Measurements from ENCODE around the gene VPS72. TPM values are rescaled to one million over a fixed set of nuclear protein-coding genes. Genes with fewer than 3 reads are reported as not detected.

The VPS72 gene
- total RNA-seq, 2 experiments from 2014 or later = 59.8 to 61.7 TPM

GRCh38 chr1:151159373-151159772 is 30.6 kb downstream of the VPS72 start:
- Mint-ChIP-seq H3K4me3 (peak overlapping the region; percentile 16), H3K27me3 (ENCODE audit: low read depth) (no peaks in the 10 kb centered on the region), H3K9me3 (ENCODE audit: insufficient read depth) (no peaks in the 10 kb centered on the region), H3K36me3 (ENCODE audit: low read depth) (peaks cover 47% of the 10 kb centered on the region), H3K27ac (peak overlapping the region; percentile 69), H3K4me1 (ENCODE audit: low read depth) (peaks cover 67% of the 10 kb centered on the region)
- CTCF ChIA-PET = interaction anchor here (1.1 to 13.1 kb wide), 4 partner anchors 45 to 134 kb away, joined by 3 to 337 read pairs (median 28); partner anchors contain the start of gene CDC42SE1
- ATAC-seq (no peak), DNase-seq (no peak)
- POLR2A ChIA-PET = interaction anchor here (1.5 to 1.6 kb wide), 2 partner anchors 30 to 122 kb away, joined by 4 to 5 read pairs; partner anchors contain the start of genes VPS72 and ZNF687

DNA sequence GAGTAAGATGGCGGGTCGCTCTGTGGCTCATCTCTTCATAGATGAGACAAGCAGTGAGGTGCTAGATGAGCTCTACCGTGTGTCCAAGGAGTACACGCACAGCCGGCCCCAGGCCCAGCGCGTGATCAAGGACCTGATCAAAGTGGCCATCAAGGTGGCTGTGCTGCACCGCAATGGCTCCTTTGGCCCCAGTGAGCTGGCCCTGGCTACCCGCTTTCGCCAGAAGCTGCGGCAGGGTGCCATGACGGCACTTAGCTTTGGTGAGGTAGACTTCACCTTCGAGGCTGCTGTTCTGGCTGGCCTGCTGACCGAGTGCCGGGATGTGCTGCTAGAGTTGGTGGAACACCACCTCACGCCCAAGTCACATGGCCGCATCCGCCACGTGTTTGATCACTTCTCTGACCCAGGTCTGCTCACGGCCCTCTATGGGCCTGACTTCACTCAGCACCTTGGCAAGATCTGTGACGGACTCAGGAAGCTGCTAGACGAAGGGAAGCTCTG is 31.2 kb downstream of the VPS72 start:
- Mint-ChIP-seq H3K36me3 (ENCODE audit: low read depth) (peaks cover 43% of the 10 kb centered on the region), H3K4me1 (ENCODE audit: low read depth) (peaks cover 62% of the 10 kb centered on the region), H3K27ac (peak overlapping the region; percentile 98), H3K27me3 (ENCODE audit: low read depth) (no peaks in the 10 kb centered on the region), H3K9me3 (ENCODE audit: insufficient read depth) (no peaks in the 10 kb centered on the region), H3K4me3 (peak overlapping the region; percentile 100)
- ChIA-PET POLR2A (interaction anchor here (1.5 to 2.6 kb wide), 3 partner anchors 27 to 123 kb away, joined by 4 to 12 read pairs (median 5); partner anchors contain the start of genes VPS72 and ZNF687), CTCF (interaction anchor here (1.1 to 13.1 kb wide), 6 partner anchors 45 to 153 kb away, joined by 3 to 337 read pairs (median 12); partner anchors contain the start of genes CDC42SE1 and GABPB2)
- ATAC-seq = no peak
- DNase-seq = no peak

GRCh38 chr1:151158326-151158725 is 31.7 kb downstream of the VPS72 start:
- Mint-ChIP-seq H3K4me3 (peak overlapping the region; percentile 100), H3K9me3 (ENCODE audit: insufficient read depth) (no peaks in the 10 kb centered on the region), H3K4me1 (ENCODE audit: low read depth) (peaks cover 62% of the 10 kb centered on the region), H3K27ac (peak overlapping the region; percentile 98), H3K36me3 (ENCODE audit: low read depth) (peaks cover 43% of the 10 kb centered on the region), H3K27me3 (ENCODE audit: low read depth) (no peaks in the 10 kb centered on the region)
- POLR2A ChIA-PET = interaction anchor here (1.4 to 2.6 kb wide), 6 partner anchors 27 to 123 kb away, joined by 3 to 12 read pairs (median 8); partner anchors contain the start of genes VPS72 and ZNF687
- ATAC-seq (no peak), DNase-seq (no peak)
- CTCF ChIA-PET = interaction anchor here (1.1 to 13.1 kb wide), 9 partner anchors 10 to 152 kb away, joined by 3 to 337 read pairs (median 15); partner anchors contain the start of gene GABPB2

GRCh38 chr1:151157067-151157531 is 32.9 kb downstream of the VPS72 start:
- ATAC-seq = peak; percentile 40
- ChIA-PET POLR2A (interaction anchor here (0.6 to 2.6 kb wide), 16 partner anchors 9 to 793 kb away, joined by 3 to 24 read pairs (median 4); partner anchors contain the start of genes CDC42SE1, GABPB2, LYSMD1 and MINDY1), CTCF (interaction anchor here (0.6 to 13.1 kb wide), 39 partner anchors 8 to 793 kb away, joined by 3 to 337 read pairs (median 4); partner anchors contain the start of genes CDC42SE1, GABPB2, RPRD2 and SCNM1)
- Mint-ChIP-seq H3K27me3 (ENCODE audit: low read depth) (no peaks in the 10 kb centered on the region), H3K4me3 (peak overlapping the region; percentile 100), H3K4me1 (ENCODE audit: low read depth) (peaks cover 62% of the 10 kb centered on the region), H3K9me3 (ENCODE audit: insufficient read depth) (no peaks in the 10 kb centered on the region), H3K36me3 (ENCODE audit: low read depth) (peaks cover 43% of the 10 kb centered on the region), H3K27ac (peak overlapping the region; percentile 98)
- DNase-seq = peak; percentile 80

GRCh38 chr1:151156515-151156819 is 33.5 kb downstream of the VPS72 start, which contains the start of gene TNFAIP8L2:
Gene TNFAIP8L2, plus strand, starts transcription at chr1:151156649. Its CDS starts 2,049 bp downstream, at chr1:151158698.
- ChIA-PET CTCF (interaction anchor here (0.6 to 13.1 kb wide), 35 partner anchors 8 to 793 kb away, joined by 3 to 337 read pairs (median 4); partner anchors contain the start of genes CDC42SE1, GABPB2, RPRD2 and SCNM1), POLR2A (interaction anchor here (0.6 to 2.6 kb wide), 14 partner anchors 9 to 793 kb away, joined by 3 to 24 read pairs (median 6); partner anchors contain the start of genes BNIPL, CDC42SE1, GABPB2 and LYSMD1)
- Mint-ChIP-seq H3K27me3 (ENCODE audit: low read depth) (no peaks in the 10 kb centered on the region), H3K4me1 (ENCODE audit: low read depth) (peaks cover 55% of the 10 kb centered on the region), H3K27ac (peak within 1 kb of the TSS; percentile 98), H3K4me3 (peak within 1 kb of the TSS; percentile 100), H3K36me3 (ENCODE audit: low read depth) (peaks cover 36% of the 10 kb centered on the region), H3K9me3 (ENCODE audit: insufficient read depth) (no peaks in the 10 kb centered on the region)
- peak; percentile 89 for ATAC-seq
- DNase-seq = peak; percentile 89

GRCh38 chr1:151147665-151148064 is 42.3 kb downstream of the VPS72 start:
- DNase-seq (no peak), ATAC-seq (no peak)
- H3K27ac Mint-ChIP-seq = no peak overlapping the region
- peaks cover 13% of the 10 kb centered on the region for H3K27me3 Mint-ChIP-seq (ENCODE audit: low read depth)
- H3K36me3 Mint-ChIP-seq (ENCODE audit: low read depth) = no peaks in the 10 kb centered on the region
- H3K4me3 Mint-ChIP-seq = no peak overlapping the region
- peaks cover 15% of the 10 kb centered on the region for H3K4me1 Mint-ChIP-seq (ENCODE audit: low read depth)
- ChIA-PET POLR2A (interaction anchor here (0.9 to 1.4 kb wide), 2 partner anchors 10 to 13 kb away, joined by 3 to 4 read pairs; no protein-coding TSS in a partner anchor), CTCF (interaction anchor here (1.0 to 13.1 kb wide), 4 partner anchors 8 to 56 kb away, joined by 3 to 337 read pairs (median 8); partner anchors contain the start of gene TNFAIP8L2)
- no peaks in the 10 kb centered on the region for H3K9me3 Mint-ChIP-seq (ENCODE audit: insufficient read depth)

DNA sequence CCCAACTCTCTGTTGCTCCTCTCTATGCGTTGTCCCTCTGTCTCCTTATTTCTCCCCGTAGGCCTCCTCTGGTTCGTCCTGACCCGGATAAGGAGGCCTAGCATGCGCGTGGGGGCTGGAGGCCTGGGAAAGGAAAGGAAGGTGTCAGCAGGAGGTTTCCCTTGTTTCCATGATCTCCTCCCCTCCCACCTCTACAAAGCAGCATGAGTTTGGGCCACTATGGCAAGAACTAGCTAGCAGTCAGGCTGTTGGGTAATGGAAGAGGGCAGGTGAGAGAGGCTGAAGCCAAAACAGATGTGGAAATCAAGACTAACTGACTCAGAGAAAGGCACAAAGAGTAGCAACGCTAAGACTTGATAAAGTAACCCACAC is 42.9 kb downstream of the VPS72 start:
- ATAC-seq (no peak), DNase-seq (no peak)
- CTCF ChIA-PET = interaction anchor here (1.0 to 13.1 kb wide), 4 partner anchors 8 to 56 kb away, joined by 3 to 337 read pairs (median 8); partner anchors contain the start of gene TNFAIP8L2
- Mint-ChIP-seq H3K36me3 (ENCODE audit: low read depth) (no peaks in the 10 kb centered on the region), H3K27me3 (ENCODE audit: low read depth) (peaks cover 13% of the 10 kb centered on the region), H3K4me3 (peak overlapping the region; percentile 81), H3K9me3 (ENCODE audit: insufficient read depth) (no peaks in the 10 kb centered on the region), H3K4me1 (ENCODE audit: low read depth) (peaks cover 15% of the 10 kb centered on the region), H3K27ac (no peak overlapping the region)
- POLR2A ChIA-PET = interaction anchor here (0.9 to 1.4 kb wide), 2 partner anchors 10 to 13 kb away, joined by 3 to 4 read pairs; no protein-coding TSS in a partner anchor

- Mint-ChIP-seq H3K27ac (peak within 1 kb of the TSS; percentile 28), H3K27me3 (ENCODE audit: low read depth) (peaks cover 13% of the 10 kb centered on the region), H3K9me3 (ENCODE audit: insufficient read depth) (no peaks in the 10 kb centered on the region), H3K4me3 (peak within 1 kb of the TSS; percentile 81), H3K4me1 (ENCODE audit: low read depth) (peaks cover 15% of the 10 kb centered on the region), H3K36me3 (ENCODE audit: low read depth) (no peaks in the 10 kb centered on the region)
- ATAC-seq (peak; percentile 100), DNase-seq (peak; percentile 91)
- CTCF ChIA-PET = interaction anchor here (1.0 to 13.1 kb wide), 4 partner anchors 9 to 55 kb away, joined by 3 to 337 read pairs (median 8); partner anchors contain the start of gene TNFAIP8L2
- POLR2A ChIA-PET = interaction anchor here (0.9 to 1.4 kb wide), 2 partner anchors 11 to 12 kb away, joined by 3 to 4 read pairs; no protein-coding TSS in a partner anchor
Observed at GRCh38 chr1:151146412-151147131, 43.4 kb downstream of the VPS72 start, which contains the start of gene SEMA6C. Gene SEMA6C, minus strand, starts transcription at chr1:151146631. Its CDS starts 4,010 bp downstream, at chr1:151142621.

GRCh38 chr1:151146072-151146411 is 44.0 kb downstream of the VPS72 start:
- peak; percentile 16 for ATAC-seq
- Mint-ChIP-seq H3K4me3 (peak overlapping the region; percentile 81), H3K36me3 (ENCODE audit: low read depth) (no peaks in the 10 kb centered on the region), H3K4me1 (ENCODE audit: low read depth) (peaks cover 15% of the 10 kb centered on the region), H3K27me3 (ENCODE audit: low read depth) (peaks cover 13% of the 10 kb centered on the region), H3K9me3 (ENCODE audit: insufficient read depth) (no peaks in the 10 kb centered on the region), H3K27ac (no peak overlapping the region)
- POLR2A ChIA-PET = no interaction called here
- DNase-seq = no peak
- CTCF ChIA-PET = no interaction called here

GRCh38 chr1:151145304-151146071 is 44.5 kb downstream of the VPS72 start:
- ATAC-seq = no peak
- Mint-ChIP-seq H3K4me1 (ENCODE audit: low read depth) (peaks cover 15% of the 10 kb centered on the region), H3K27ac (no peak overlapping the region), H3K4me3 (peak overlapping the region; percentile 81), H3K36me3 (ENCODE audit: low read depth) (no peaks in the 10 kb centered on the region), H3K27me3 (ENCODE audit: low read depth) (peaks cover 13% of the 10 kb centered on the region), H3K9me3 (ENCODE audit: insufficient read depth) (no peaks in the 10 kb centered on the region)
- DNase-seq = peak; percentile 46
- CTCF ChIA-PET = interaction anchor here (0.7 to 1.3 kb wide), 2 partner anchors 11 kb away, joined by 3 to 5 read pairs; partner anchors contain the start of gene TNFAIP8L2
- POLR2A ChIA-PET = no interaction called here
